Neuronal stem cell (in vitro differentiated cells): ENCODE data around the gene PPP2R5C.
A peak's percentile ranks its signal among the peaks of the same experiment; 100 is the strongest.

Source experiments
- DNase-seq: peaks from one replicate; pipeline ENCODE4 v3.0.0-alpha.2; 2013; ENCODE audit warnings: low spot score
- H2AFZ ChIP-seq: one replicate; pipeline ENCODE4 v1.6.1; 2013; ENCODE audit warnings: mild to moderate bottlenecking, low read length, inconsistent platforms
- H2AK5ac ChIP-seq: 2 replicates; pipeline ENCODE4 v1.6.1; 2013; ENCODE audit warnings: low read depth, mild to moderate bottlenecking, inconsistent platforms, low read length, moderate library complexity, mixed read lengths
- H2BK120ac ChIP-seq: 2 replicates; pipeline ENCODE4 v1.6.1; 2013; ENCODE audit warnings: low read depth, mild to moderate bottlenecking, inconsistent platforms, low read length, moderate library complexity, mixed read lengths
- H2BK12ac ChIP-seq: one replicate; pipeline ENCODE4 v1.6.1; 2013; ENCODE audit warnings: low read length, inconsistent platforms
- H2BK15ac ChIP-seq: 2 replicates; pipeline ENCODE4 v1.6.1; 2013; ENCODE audit warnings: mild to moderate bottlenecking, low read length, inconsistent platforms, mixed read lengths
- H2BK5ac ChIP-seq: one replicate; pipeline ENCODE4 v1.6.1; 2013; ENCODE audit warnings: inconsistent platforms, mild to moderate bottlenecking, low read length, moderate library complexity
- H3K14ac ChIP-seq: one replicate; pipeline ENCODE4 v1.6.1; 2013; ENCODE audit warnings: low read length, inconsistent platforms
- H3K18ac ChIP-seq: 2 replicates; pipeline ENCODE4 v1.6.1; 2013; ENCODE audit warnings: low read length, inconsistent platforms
- H3K23ac ChIP-seq: 2 replicates; pipeline ENCODE4 v1.6.1; 2013; ENCODE audit warnings: low read depth, mild to moderate bottlenecking, mixed read lengths, low read length, inconsistent platforms; ENCODE audit not compliant: poor library complexity
- H3K27ac ChIP-seq: replicated peaks from 3 replicates; pipeline ENCODE4 v1.5.1; 2013; ENCODE audit warnings: low read length, inconsistent platforms
- H3K27me3 ChIP-seq, 3 experiments: 2 replicates each; pipeline ENCODE4 v1.6.1; 2013; ENCODE audit warnings: low read length in 3 of 3, mild to moderate bottlenecking in 2 of 3, inconsistent platforms in 1 of 3, low read depth in 1 of 3, mixed read lengths in 1 of 3, moderate library complexity in 1 of 3; ENCODE audit not compliant: control insufficient read depth in 3 of 3, insufficient read depth in 3 of 3
- H3K36me3 ChIP-seq, 2 donors: replicated peaks in 1 of 2; 2 replicates each; pipeline ENCODE4 v1.6.1; 2013; ENCODE audit warnings: low read length in 2 of 2; ENCODE audit not compliant: control insufficient read depth in 2 of 2, insufficient read depth in 2 of 2
- H3K4ac ChIP-seq: 2 replicates; pipeline ENCODE4 v1.6.1; 2013; ENCODE audit warnings: inconsistent platforms, mild to moderate bottlenecking, low read length, moderate library complexity
- H3K4me1 ChIP-seq, 2 donors: 1 replicate in 1 of 2; 2 replicates in 1 of 2; pipeline ENCODE4 v1.6.1; 2013; ENCODE audit warnings: low read length in 2 of 2, low read depth in 1 of 2; ENCODE audit not compliant: control insufficient read depth in 2 of 2, insufficient read depth in 1 of 2
- H3K4me2 ChIP-seq: one replicate; pipeline ENCODE4 v1.6.1; 2013; ENCODE audit warnings: mild to moderate bottlenecking, low read length, inconsistent platforms; ENCODE audit not compliant: insufficient read depth, poor library complexity, severe bottlenecking
- H3K4me3 ChIP-seq, 2 donors: 2 replicates each; pipeline ENCODE4 v1.5.1; 2013; ENCODE audit warnings: low read length in 2 of 2, mild to moderate bottlenecking in 2 of 2, inconsistent platforms in 1 of 2, moderate library complexity in 1 of 2
- H3K79me1 ChIP-seq: one replicate; pipeline ENCODE4 v1.6.1; 2013; ENCODE audit warnings: low read depth, mild to moderate bottlenecking, inconsistent platforms, low read length, moderate library complexity
- H3K9ac ChIP-seq: one replicate; pipeline ENCODE4 v1.6.1; 2013; ENCODE audit warnings: mild to moderate bottlenecking, low read depth, low read length, inconsistent platforms; ENCODE audit not compliant: poor library complexity
- H3K9me3 ChIP-seq, 2 donors: replicated peaks in 1 of 2; 2 replicates each; pipeline versions ENCODE3 to v1.6.1; 2013; ENCODE audit warnings: low read length in 2 of 2, mild to moderate bottlenecking in 2 of 2, inconsistent platforms in 1 of 2, low read depth in 1 of 2, mixed read lengths in 1 of 2, moderate library complexity in 1 of 2; ENCODE audit not compliant: control insufficient read depth in 2 of 2, insufficient read depth in 1 of 2
- H4K8ac ChIP-seq: one replicate; pipeline ENCODE4 v1.6.1; 2013; ENCODE audit warnings: low read depth, mild to moderate bottlenecking, inconsistent platforms, low read length, moderate library complexity
- H4K91ac ChIP-seq: one replicate; pipeline ENCODE4 v1.6.1; 2013; ENCODE audit warnings: low read length, low read depth, mild to moderate bottlenecking, inconsistent platforms; ENCODE audit not compliant: poor library complexity
- WGBS, 2 donors: extraction: QIAGEN DNeasy Blood & Tissue Kit; methylation state at CpG; one replicate each; pipeline ENCODE4 v1.1.7; 2013; ENCODE audit warnings: missing lambda C conversion rate in 2 of 2, mixed read lengths in 1 of 2; ENCODE audit not compliant: insufficient read length in 2 of 2, insufficient replicate concordance in 1 of 2; ENCODE audit errors: extremely low coverage in 2 of 2; 5-methylcytosine and 5-hydroxymethylcytosine counted together

The PPP2R5C gene

GRCh38 chr14:101855958-101856357 is 94.4 kb downstream of the PPP2R5C start:
- Histone ChIP-seq H2AK5ac (no peak overlapping the region), H3K27ac (no peak overlapping the region), H4K8ac (no peak overlapping the region), H3K27me3 (no peaks in the 10 kb centered on the region), H3K4ac (no peak overlapping the region), H3K14ac (no peak overlapping the region), H3K9ac (no peak overlapping the region), H2BK12ac (no peak overlapping the region), H3K23ac (no peak overlapping the region), H3K4me3 (no peak overlapping the region), H4K91ac (no peak overlapping the region), H2BK15ac (no peak overlapping the region), H2AFZ (no peak overlapping the region), H3K79me1 (peaks cover 16% of the 10 kb centered on the region), H2BK120ac (no peak overlapping the region), H3K9me3 (peaks cover 0 to 2% of the 10 kb centered on the region in 2 donors), H3K36me3 (peaks cover 13 to 53% of the 10 kb centered on the region in 2 donors), H3K18ac (no peak overlapping the region), H3K4me2 (no peak overlapping the region), H3K4me1 (peaks cover 0 to 2% of the 10 kb centered on the region in 2 donors), H2BK5ac (no peak overlapping the region)
- no peak for DNase-seq
- WGBS, 2 donors = no CpG with 5 or more reads among the region's 5 CpGs

GRCh38 chr14:101856536-101856935 is 95.0 kb downstream of the PPP2R5C start:
- H3K4me3 ChIP-seq = no peak overlapping the region
- H3K9me3 ChIP-seq = peaks cover 0 to 2% of the 10 kb centered on the region in 2 donors
- no peak overlapping the region for H3K9ac ChIP-seq
- H3K14ac ChIP-seq = no peak overlapping the region
- H2BK120ac ChIP-seq = no peak overlapping the region
- no peak overlapping the region for H4K91ac ChIP-seq
- H4K8ac ChIP-seq = no peak overlapping the region
- H3K23ac ChIP-seq = no peak overlapping the region
- H2AK5ac ChIP-seq = no peak overlapping the region
- WGBS, 2 donors = no CpG with 5 or more reads among the region's 4 CpGs
- no peak overlapping the region for H3K18ac ChIP-seq
- no peak for DNase-seq
- H3K27ac ChIP-seq = no peak overlapping the region
- H2BK12ac ChIP-seq = no peak overlapping the region
- H3K4me2 ChIP-seq = no peak overlapping the region
- no peak overlapping the region for H2AFZ ChIP-seq
- no peak overlapping the region for H2BK15ac ChIP-seq
- peaks cover 0 to 2% of the 10 kb centered on the region in 2 donors for H3K4me1 ChIP-seq
- H2BK5ac ChIP-seq = no peak overlapping the region
- peaks cover 13 to 59% of the 10 kb centered on the region in 2 donors for H3K36me3 ChIP-seq
- H3K4ac ChIP-seq = no peak overlapping the region
- peaks cover 14% of the 10 kb centered on the region for H3K79me1 ChIP-seq
- H3K27me3 ChIP-seq = no peaks in the 10 kb centered on the region

- H2BK5ac ChIP-seq = no peak overlapping the region
- no peak for DNase-seq
- peaks cover 0 to 2% of the 10 kb centered on the region in 2 donors for H3K9me3 ChIP-seq
- H3K23ac ChIP-seq = no peak overlapping the region
- no peak overlapping the region for H2AK5ac ChIP-seq
- no peak overlapping the region for H2BK12ac ChIP-seq
- H2BK120ac ChIP-seq = no peak overlapping the region
- H3K14ac ChIP-seq = no peak overlapping the region
- H3K4ac ChIP-seq = no peak overlapping the region
- no peak overlapping the region for H3K4me3 ChIP-seq
- H2AFZ ChIP-seq = no peak overlapping the region
- no peak overlapping the region for H4K91ac ChIP-seq
- no CpG with 5 or more reads among the region's 1 CpG for WGBS, 2 donors
- H4K8ac ChIP-seq = no peak overlapping the region
- H3K18ac ChIP-seq = no peak overlapping the region
- peaks cover 0 to 2% of the 10 kb centered on the region in 2 donors for H3K4me1 ChIP-seq
- H3K36me3 ChIP-seq = peaks cover 13 to 66% of the 10 kb centered on the region in 2 donors
- H3K27ac ChIP-seq = no peak overlapping the region
- peaks cover 14% of the 10 kb centered on the region for H3K79me1 ChIP-seq
- H3K27me3 ChIP-seq = no peaks in the 10 kb centered on the region
- no peak overlapping the region for H3K9ac ChIP-seq
- H2BK15ac ChIP-seq = no peak overlapping the region
- H3K4me2 ChIP-seq = no peak overlapping the region
Observed at GRCh38 chr14:101857226-101857625, 95.7 kb downstream of the PPP2R5C start.

- H3K27ac ChIP-seq = no peak overlapping the region
- H3K4me2 ChIP-seq = no peak overlapping the region
- WGBS, 2 donors = no CpG with 5 or more reads among the region's 17 CpGs
- H4K91ac ChIP-seq = no peak overlapping the region
- no peak overlapping the region for H2BK12ac ChIP-seq
- DNase-seq = no peak
- peak overlapping the region; percentile 0 for H3K9ac ChIP-seq
- peaks cover 9% of the 10 kb centered on the region for H3K79me1 ChIP-seq
- no peak overlapping the region for H3K4me3 ChIP-seq
- no peak overlapping the region for H2BK120ac ChIP-seq
- H2BK15ac ChIP-seq = no peak overlapping the region
- H3K4me1 ChIP-seq = no peaks in the 10 kb centered on the region
- H4K8ac ChIP-seq = no peak overlapping the region
- no peak overlapping the region for H3K4ac ChIP-seq
- no peak overlapping the region for H3K23ac ChIP-seq
- no peaks in the 10 kb centered on the region for H3K27me3 ChIP-seq
- no peak overlapping the region for H3K18ac ChIP-seq
- H3K9me3 ChIP-seq = peaks cover 0 to 2% of the 10 kb centered on the region in 2 donors
- H3K14ac ChIP-seq = no peak overlapping the region
- H2BK5ac ChIP-seq = no peak overlapping the region
- H2AFZ ChIP-seq = no peak overlapping the region
- peaks cover 13 to 74% of the 10 kb centered on the region in 2 donors for H3K36me3 ChIP-seq
- H2AK5ac ChIP-seq = no peak overlapping the region
Observed at GRCh38 chr14:101858791-101859537, 97.5 kb downstream of the PPP2R5C start.
